ENCODE data around the gene CARD18.
"Not testable (repeated sequence)": the region's sequence is repeated elsewhere in the genome, so short reads cannot be mapped to it uniquely, and the experiment has no call there.

Gene CARD18

GRCh38 chr11:105102079-105102581 is 37.4 kb downstream of the CARD18 start:
- H3K4me3 ChIP-seq (ENCODE audit: control insufficient read depth in 1 of 7, extremely low read depth in 1 of 7, insufficient read depth in 4 of 7, low read depth in 2 of 7, low read length in 6 of 7); CTCF ChIA-PET; POLR2A ChIA-PET; DNase-seq; H3K27ac ChIP-seq (ENCODE audit: insufficient read depth in 1 of 2, low read depth in 1 of 2, low read length in 2 of 2, poor library complexity in 1 of 2, severe bottlenecking in 2 of 2); H3K9me3 ChIP-seq (ENCODE audit: control extremely low read depth in 1 of 5, control insufficient read depth in 4 of 5, insufficient read depth in 2 of 5, low read depth in 1 of 5, low read length in 4 of 5); H3K36me3 ChIP-seq (ENCODE audit: control insufficient read depth in 4 of 4, insufficient read depth in 4 of 4, low read length in 3 of 4); H3K27me3 ChIP-seq (replicated peaks in 2 of 5; ENCODE audit: control insufficient read depth in 4 of 5, insufficient read depth in 5 of 5, low read length in 4 of 5): not testable (repeated sequence)
- no CpG with 5 or more reads among the region's 3 CpGs for WGBS (ENCODE audit: insufficient coverage)
- peaks cover 0 to 20% (median 12%) of the 10 kb centered on the region in 4 experiments for H3K4me1 ChIP-seq (ENCODE audit: control extremely low read depth in 1 of 4, control insufficient read depth in 4 of 4, insufficient read depth in 4 of 4, low read length in 3 of 4)

GRCh38 chr11:105100981-105101630 is 38.5 kb downstream of the CARD18 start:
- CTCF ChIA-PET, result no interaction called here
- 94% methylated on average over 2 of the region's 2 CpGs for WGBS (ENCODE audit: insufficient coverage)
- peak in 2 of 3 donors; percentile 26 to 39 for DNase-seq
- no peaks in the 10 kb centered on the region for H3K27me3 ChIP-seq (replicated peaks in 2 of 5; ENCODE audit: control insufficient read depth in 4 of 5, insufficient read depth in 5 of 5, low read length in 4 of 5)
- H3K4me3 ChIP-seq (ENCODE audit: control insufficient read depth in 1 of 7, extremely low read depth in 1 of 7, insufficient read depth in 4 of 7, low read depth in 2 of 7, low read length in 6 of 7), result no peak overlapping the region
- H3K9me3 ChIP-seq (ENCODE audit: control extremely low read depth in 1 of 5, control insufficient read depth in 4 of 5, insufficient read depth in 2 of 5, low read depth in 1 of 5, low read length in 4 of 5), result no peaks in the 10 kb centered on the region
- POLR2A ChIA-PET, result no interaction called here
- no peaks in the 10 kb centered on the region for H3K36me3 ChIP-seq (ENCODE audit: control insufficient read depth in 4 of 4, insufficient read depth in 4 of 4, low read length in 3 of 4)
- peaks cover 0 to 20% (median 12%) of the 10 kb centered on the region in 4 experiments for H3K4me1 ChIP-seq (ENCODE audit: control extremely low read depth in 1 of 4, control insufficient read depth in 4 of 4, insufficient read depth in 4 of 4, low read length in 3 of 4)
- H3K27ac ChIP-seq (ENCODE audit: insufficient read depth in 1 of 2, low read depth in 1 of 2, low read length in 2 of 2, poor library complexity in 1 of 2, severe bottlenecking in 2 of 2), result no peak overlapping the region

GRCh38 chr11:105100206-105100605 is 39.4 kb downstream of the CARD18 start:
- 56% methylated on average over 5 of the region's 7 CpGs for WGBS (ENCODE audit: insufficient coverage)
- DNase-seq, result peak; percentile 14 to 67 (median 58)
- POLR2A ChIA-PET, result no interaction called here
- Histone ChIP-seq H3K4me1 (ENCODE audit: control extremely low read depth in 1 of 4, control insufficient read depth in 4 of 4, insufficient read depth in 4 of 4, low read length in 3 of 4) (peaks cover 0 to 20% (median 12%) of the 10 kb centered on the region in 4 experiments), H3K27ac (ENCODE audit: insufficient read depth in 1 of 2, low read depth in 1 of 2, low read length in 2 of 2, poor library complexity in 1 of 2, severe bottlenecking in 2 of 2) (peak overlapping the region in 1 of 2 experiments; percentile 1), H3K36me3 (ENCODE audit: control insufficient read depth in 4 of 4, insufficient read depth in 4 of 4, low read length in 3 of 4) (no peaks in the 10 kb centered on the region), H3K4me3 (ENCODE audit: control insufficient read depth in 1 of 7, extremely low read depth in 1 of 7, insufficient read depth in 4 of 7, low read depth in 2 of 7, low read length in 6 of 7) (no peak overlapping the region), H3K9me3 (ENCODE audit: control extremely low read depth in 1 of 5, control insufficient read depth in 4 of 5, insufficient read depth in 2 of 5, low read depth in 1 of 5, low read length in 4 of 5) (no peaks in the 10 kb centered on the region), H3K27me3 (replicated peaks in 2 of 5; ENCODE audit: control insufficient read depth in 4 of 5, insufficient read depth in 5 of 5, low read length in 4 of 5) (no peaks in the 10 kb centered on the region)
- CTCF ChIA-PET, result no interaction called here

- peaks cover 0 to 20% (median 12%) of the 10 kb centered on the region in 4 experiments for H3K4me1 ChIP-seq (ENCODE audit: control extremely low read depth in 1 of 4, control insufficient read depth in 4 of 4, insufficient read depth in 4 of 4, low read length in 3 of 4)
- CTCF ChIA-PET; H3K27me3 ChIP-seq (replicated peaks in 2 of 5; ENCODE audit: control insufficient read depth in 4 of 5, insufficient read depth in 5 of 5, low read length in 4 of 5); H3K9me3 ChIP-seq (ENCODE audit: control extremely low read depth in 1 of 5, control insufficient read depth in 4 of 5, insufficient read depth in 2 of 5, low read depth in 1 of 5, low read length in 4 of 5); DNase-seq; H3K36me3 ChIP-seq (ENCODE audit: control insufficient read depth in 4 of 4, insufficient read depth in 4 of 4, low read length in 3 of 4); H3K27ac ChIP-seq (ENCODE audit: insufficient read depth in 1 of 2, low read depth in 1 of 2, low read length in 2 of 2, poor library complexity in 1 of 2, severe bottlenecking in 2 of 2); POLR2A ChIA-PET; H3K4me3 ChIP-seq (ENCODE audit: control insufficient read depth in 1 of 7, extremely low read depth in 1 of 7, insufficient read depth in 4 of 7, low read depth in 2 of 7, low read length in 6 of 7): not testable (repeated sequence)
- WGBS (ENCODE audit: insufficient coverage), result no CpG with 5 or more reads among the region's 2 CpGs
These were observed 40.0 kb downstream of the CARD18 start for GRCh38 chr11:105099594-105099993.

GRCh38 chr11:105092256-105093239 is 47.0 kb downstream of the CARD18 start:
- no peak for DNase-seq
- Histone ChIP-seq H3K36me3 (ENCODE audit: control insufficient read depth in 4 of 4, insufficient read depth in 4 of 4, low read length in 3 of 4) (no peaks in the 10 kb centered on the region), H3K27me3 (replicated peaks in 2 of 5; ENCODE audit: control insufficient read depth in 4 of 5, insufficient read depth in 5 of 5, low read length in 4 of 5) (no peaks in the 10 kb centered on the region), H3K9me3 (ENCODE audit: control extremely low read depth in 1 of 5, control insufficient read depth in 4 of 5, insufficient read depth in 2 of 5, low read depth in 1 of 5, low read length in 4 of 5) (peaks cover 0 to 1% (median 0%) of the 10 kb centered on the region in 5 experiments), H3K4me3 (ENCODE audit: control insufficient read depth in 1 of 7, extremely low read depth in 1 of 7, insufficient read depth in 4 of 7, low read depth in 2 of 7, low read length in 6 of 7) (no peak overlapping the region), H3K4me1 (ENCODE audit: control extremely low read depth in 1 of 4, control insufficient read depth in 4 of 4, insufficient read depth in 4 of 4, low read length in 3 of 4) (peaks cover 0 to 9% (median 3%) of the 10 kb centered on the region in 4 experiments), H3K27ac (ENCODE audit: insufficient read depth in 1 of 2, low read depth in 1 of 2, low read length in 2 of 2, poor library complexity in 1 of 2, severe bottlenecking in 2 of 2) (no peak overlapping the region)
- WGBS (ENCODE audit: insufficient coverage), result 58% methylated on average over 6 of the region's 9 CpGs
- ChIA-PET POLR2A (no interaction called here), CTCF (no interaction called here)

All from common myeloid progenitor, CD34-positive (primary cell).